VCaP (cell line): ENCODE results near the gene MARK4.

Experiments used
- H3K27ac ChIP-seq: fragments of 450-650 bp; 2 replicates; pipeline ENCODE4 v1.5.1; 2017
- TF ChIP-seq, protein P1 (sequence below): fragments of 450-650 bp; conservative IDR thresholded peaks from 2 replicates; pipeline ENCODE4 v1.5.1; 2017; ENCODE audit warnings: mild to moderate bottlenecking, moderate library complexity

Gene MARK4

GRCh38 chr19:45352062-45352461 lies 101.0 kb downstream of the MARK4 start:
- H3K27ac ChIP-seq, result no peak overlapping the region
- TF ChIP-seq, protein P1, sequence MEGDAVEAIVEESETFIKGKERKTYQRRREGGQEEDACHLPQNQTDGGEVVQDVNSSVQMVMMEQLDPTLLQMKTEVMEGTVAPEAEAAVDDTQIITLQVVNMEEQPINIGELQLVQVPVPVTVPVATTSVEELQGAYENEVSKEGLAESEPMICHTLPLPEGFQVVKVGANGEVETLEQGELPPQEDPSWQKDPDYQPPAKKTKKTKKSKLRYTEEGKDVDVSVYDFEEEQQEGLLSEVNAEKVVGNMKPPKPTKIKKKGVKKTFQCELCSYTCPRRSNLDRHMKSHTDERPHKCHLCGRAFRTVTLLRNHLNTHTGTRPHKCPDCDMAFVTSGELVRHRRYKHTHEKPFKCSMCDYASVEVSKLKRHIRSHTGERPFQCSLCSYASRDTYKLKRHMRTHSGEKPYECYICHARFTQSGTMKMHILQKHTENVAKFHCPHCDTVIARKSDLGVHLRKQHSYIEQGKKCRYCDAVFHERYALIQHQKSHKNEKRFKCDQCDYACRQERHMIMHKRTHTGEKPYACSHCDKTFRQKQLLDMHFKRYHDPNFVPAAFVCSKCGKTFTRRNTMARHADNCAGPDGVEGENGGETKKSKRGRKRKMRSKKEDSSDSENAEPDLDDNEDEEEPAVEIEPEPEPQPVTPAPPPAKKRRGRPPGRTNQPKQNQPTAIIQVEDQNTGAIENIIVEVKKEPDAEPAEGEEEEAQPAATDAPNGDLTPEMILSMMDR, result no peak

DNA sequence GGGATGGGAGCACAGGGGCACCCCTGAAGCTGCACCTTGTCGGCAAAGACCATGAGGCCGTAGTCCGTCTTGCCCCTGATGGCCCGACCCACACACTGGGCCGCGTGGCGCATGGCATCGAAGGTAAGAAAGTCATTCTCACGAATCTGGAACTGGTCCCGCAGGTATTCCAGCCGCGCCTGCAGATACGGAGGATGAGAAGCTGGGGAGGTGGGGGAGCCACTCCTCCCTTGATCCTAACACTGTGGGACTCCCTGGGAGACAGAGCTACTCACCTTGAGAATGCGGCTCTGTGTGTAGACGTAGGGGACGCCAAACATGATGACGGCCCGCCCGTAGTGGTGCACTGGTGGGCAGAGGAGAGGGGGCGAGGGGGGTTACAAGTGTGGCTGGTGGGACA lies 101.4 kb downstream of the MARK4 start:
- TF ChIP-seq, protein P1, result no peak

DNA sequence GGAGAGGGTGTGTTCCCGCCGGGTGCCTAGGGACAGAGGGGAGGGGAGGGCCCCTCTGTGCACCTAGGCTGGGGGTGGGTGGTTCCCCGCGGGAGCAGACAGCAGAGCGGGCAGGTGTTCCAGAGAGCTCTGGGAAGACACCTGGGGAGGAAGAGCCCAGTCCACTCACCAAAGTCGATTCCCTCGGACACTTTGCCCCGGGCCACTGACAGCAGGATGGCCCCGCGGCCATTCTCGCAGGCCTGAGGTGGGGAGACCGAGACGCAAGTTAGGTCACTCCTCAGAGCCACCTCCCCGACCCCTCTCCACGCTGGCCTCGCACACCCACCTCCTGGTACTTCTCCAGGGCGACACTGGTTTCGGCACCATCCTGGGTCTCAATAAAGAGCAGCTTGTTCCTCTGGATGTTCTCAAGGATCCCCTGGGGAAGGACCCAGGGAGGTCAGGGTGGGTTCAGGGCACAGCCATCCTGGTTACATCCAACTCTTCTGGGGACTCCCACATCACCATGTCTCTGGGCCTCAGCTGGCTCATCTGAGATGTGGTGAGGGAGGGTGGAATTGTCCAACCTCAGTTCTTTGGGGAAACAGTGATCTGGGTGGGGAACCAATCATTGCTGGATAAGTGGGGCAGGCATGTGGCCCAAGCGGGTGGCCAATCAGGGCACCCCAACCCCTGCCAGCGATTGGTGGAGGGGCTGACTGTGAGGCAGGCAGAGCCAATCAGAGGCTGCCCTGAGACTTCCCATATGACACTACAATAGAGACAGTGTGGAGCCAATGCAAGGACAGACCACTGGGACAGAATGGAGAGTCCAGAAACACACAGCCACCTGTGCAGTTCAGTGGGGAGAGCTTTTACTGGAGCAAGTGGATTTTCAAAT lies 102.1 kb downstream of the MARK4 start:
- TF ChIP-seq, protein P1, result no peak

More for the DNA sequence above, 101.4 kb downstream of the MARK4 start:
- no peak overlapping the region for H3K27ac ChIP-seq

DNA sequence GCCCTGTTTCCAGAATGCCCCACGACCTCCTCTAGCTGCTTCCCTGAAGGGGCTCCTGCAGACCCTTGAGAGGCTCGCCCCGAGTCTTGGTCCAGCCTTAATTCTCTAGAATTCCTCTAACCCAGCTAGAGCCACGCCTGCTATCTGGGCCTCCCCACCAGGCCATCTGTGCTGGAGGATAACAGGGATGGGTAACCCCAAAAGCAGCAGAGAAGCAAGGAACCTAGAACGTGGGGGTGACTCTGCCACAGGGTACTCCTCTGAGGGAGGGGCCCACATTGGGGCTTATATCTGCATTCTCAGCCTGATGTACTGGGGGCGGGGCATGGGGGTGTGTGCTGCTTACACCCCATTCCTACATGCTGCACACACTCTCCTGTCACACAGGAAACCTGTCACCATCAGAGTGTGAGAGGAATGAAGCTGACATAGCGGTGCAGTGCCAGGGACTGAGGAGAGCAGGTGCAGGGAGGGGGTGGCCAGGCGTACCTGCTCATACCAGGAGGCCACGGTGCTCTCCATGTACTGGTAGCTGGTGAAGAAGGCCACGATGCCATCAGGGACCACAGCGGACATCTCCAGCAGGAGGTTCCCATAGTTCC lies 103.3 kb downstream of the MARK4 start:
- TF ChIP-seq, protein P1, result no peak
- H3K27ac ChIP-seq, result no peak overlapping the region

More for the DNA sequence above, 102.1 kb downstream of the MARK4 start:
- no peak overlapping the region for H3K27ac ChIP-seq
